ENCODE measurements around the gene MBNL3. TPM values are rescaled to one million over a fixed set of nuclear protein-coding genes. Genes with fewer than 3 reads are reported as not detected.

Gene MBNL3
- total RNA-seq, 1 experiment from 2014 or later = 4.0 TPM

GRCh38 chrX:132426695-132427281, 62.0 kb downstream of the MBNL3 start:
- H3K4me3 Mint-ChIP-seq = no peak overlapping the region
- no peak for TF ChIP-seq PREB (CRISPR knock-in tag; IDR thresholded peaks at IDR 0.05; ENCODE audit: borderline replicate concordance)
- no peak for TF ChIP-seq AFF4 (CRISPR knock-in tag; IDR thresholded peaks at IDR 0.05; ENCODE audit: borderline replicate concordance)
- no peak for TF ChIP-seq JAZF1 (CRISPR knock-in tag; IDR thresholded peaks at IDR 0.05)
- TF ChIP-seq CDX4 (CRISPR knock-in tag; IDR thresholded peaks at IDR 0.05; ENCODE audit: borderline replicate concordance) = no peak
- ATAC-seq (no peak), DNase-seq (ENCODE audit: low spot score) (no peak)
- H3K36me3 Mint-ChIP-seq = no peaks in the 10 kb centered on the region
- no peaks in the 10 kb centered on the region for H3K27me3 Mint-ChIP-seq (ENCODE audit: low read depth)
- no peaks in the 10 kb centered on the region for H3K9me3 Mint-ChIP-seq
- no peak overlapping the region for H3K27ac Mint-ChIP-seq
- H3K4me1 Mint-ChIP-seq = peaks cover 10% of the 10 kb centered on the region
- CTCF ChIA-PET = no interaction called here
- POLR2A ChIA-PET = no interaction called here

GRCh38 chrX:132425744-132426318, 63.0 kb downstream of the MBNL3 start:
- ATAC-seq (no peak), DNase-seq (ENCODE audit: low spot score) (no peak)
- Mint-ChIP-seq H3K4me3 (no peak overlapping the region), H3K27ac (no peak overlapping the region), H3K9me3 (no peaks in the 10 kb centered on the region), H3K4me1 (peaks cover 10% of the 10 kb centered on the region), H3K36me3 (no peaks in the 10 kb centered on the region), H3K27me3 (ENCODE audit: low read depth) (no peaks in the 10 kb centered on the region)
- POLR2A ChIA-PET = no interaction called here
- CTCF ChIA-PET = no interaction called here
- no peak for TF ChIP-seq ZNF396 (CRISPR knock-in tag; IDR thresholded peaks at IDR 0.05; ENCODE audit: borderline replicate concordance)
- no peak for TF ChIP-seq RELA (CRISPR knock-in tag; IDR thresholded peaks at IDR 0.05; ENCODE audit: borderline replicate concordance)
- no peak for TF ChIP-seq ZSCAN18 (CRISPR knock-in tag; IDR thresholded peaks at IDR 0.05)
- no peak for TF ChIP-seq ZBTB21 (CRISPR knock-in tag; IDR thresholded peaks at IDR 0.05; ENCODE audit: borderline replicate concordance)
- no peak for TF ChIP-seq ZMAT4 (CRISPR knock-in tag; IDR thresholded peaks at IDR 0.05)
- TF ChIP-seq ZNF317 (CRISPR knock-in tag; IDR thresholded peaks at IDR 0.05; ENCODE audit: borderline replicate concordance, low read depth) = no peak
- TF ChIP-seq SMAD3 (CRISPR knock-in tag; IDR thresholded peaks at IDR 0.05; ENCODE audit: borderline replicate concordance) = no peak
- no peak for TF ChIP-seq ZNF423 (CRISPR knock-in tag; IDR thresholded peaks at IDR 0.05)
- no peak for TF ChIP-seq USF2 (CRISPR knock-in tag; IDR thresholded peaks at IDR 0.05)
- no peak for TF ChIP-seq ZNF263 (CRISPR knock-in tag; IDR thresholded peaks at IDR 0.05; ENCODE audit: low read depth)
- TF ChIP-seq ZNF532 (CRISPR knock-in tag; IDR thresholded peaks at IDR 0.05; ENCODE audit: borderline replicate concordance) = no peak
- TF ChIP-seq ERG (CRISPR knock-in tag; IDR thresholded peaks at IDR 0.05) = no peak
